ENCODE data around the gene REEP2.
A peak's percentile ranks its signal among the peaks of the same experiment; 100 is the strongest.
"Not testable (repeated sequence)": the region's sequence is repeated elsewhere in the genome, so short reads cannot be mapped to it uniquely, and the experiment has no call there.

The REEP2 gene, protein sequence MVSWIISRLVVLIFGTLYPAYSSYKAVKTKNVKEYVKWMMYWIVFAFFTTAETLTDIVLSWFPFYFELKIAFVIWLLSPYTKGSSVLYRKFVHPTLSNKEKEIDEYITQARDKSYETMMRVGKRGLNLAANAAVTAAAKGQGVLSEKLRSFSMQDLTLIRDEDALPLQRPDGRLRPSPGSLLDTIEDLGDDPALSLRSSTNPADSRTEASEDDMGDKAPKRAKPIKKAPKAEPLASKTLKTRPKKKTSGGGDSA

DNA sequence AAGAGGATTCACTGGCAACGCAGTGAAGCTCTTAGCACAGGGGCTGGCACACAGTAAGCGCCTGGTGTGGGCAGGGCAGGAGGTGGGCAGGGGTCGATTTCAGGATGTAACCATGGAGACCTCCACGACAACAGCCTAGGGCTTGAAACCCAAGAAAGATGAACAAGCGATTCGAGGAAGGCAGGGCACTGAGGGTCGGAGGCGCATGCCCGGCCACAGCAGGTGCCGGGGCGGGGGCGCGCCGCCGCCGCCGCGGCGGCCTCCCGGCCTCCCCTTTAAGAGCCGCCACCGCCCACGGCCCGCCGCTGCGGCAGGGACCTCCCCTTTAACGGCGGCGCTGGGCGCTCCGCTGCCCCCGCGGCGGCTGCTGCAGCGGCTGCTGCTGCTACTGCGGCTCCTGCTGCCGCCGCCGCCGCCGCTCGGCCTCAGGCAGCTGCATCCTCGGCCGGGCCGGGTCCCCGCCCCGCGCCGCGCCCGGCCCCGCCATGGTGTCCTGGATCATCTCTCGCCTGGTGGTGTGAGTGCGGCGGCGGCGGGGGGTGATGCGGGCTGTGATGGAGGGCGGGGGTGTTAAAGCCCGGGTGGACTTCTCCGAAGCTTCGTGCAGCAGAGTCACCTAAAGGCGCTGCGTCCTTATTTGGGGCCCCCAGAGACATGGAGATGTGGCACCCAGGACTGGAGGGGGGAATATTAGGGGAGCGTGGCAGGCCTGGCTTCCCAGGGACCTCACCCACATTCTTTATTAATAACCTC lies at the start of gene REEP2:
REEP2 (plus strand) TSS at position 334 of the 753 bp plus-strand sequence; CDS start at position 486, 152 bp downstream.
- DNase-seq = peak; percentile 51

DNA sequence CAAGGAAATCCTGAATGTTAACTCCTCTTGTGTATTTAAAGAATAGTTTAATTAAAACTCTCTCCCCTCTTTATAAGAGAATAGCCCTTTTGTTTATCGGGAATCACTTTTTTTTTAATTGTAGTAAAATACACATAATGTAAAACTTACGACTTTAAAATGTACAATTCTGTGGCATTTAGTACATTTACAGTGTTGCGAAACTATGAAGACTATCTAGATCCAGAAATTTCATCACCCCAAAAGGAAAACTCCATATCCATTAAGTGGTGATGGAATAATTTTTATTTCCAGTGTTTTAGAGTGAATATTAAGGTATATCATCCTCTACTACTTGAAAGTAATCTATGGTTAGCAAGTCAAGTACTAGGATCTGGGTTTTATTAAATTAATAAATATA lies 49.5 kb upstream of the REEP2 start:
- no peak for DNase-seq

- not testable (repeated sequence) for DNase-seq
Observed at GRCh38 chr5:138389911-138390310, 48.9 kb upstream of the REEP2 start.

DNA sequence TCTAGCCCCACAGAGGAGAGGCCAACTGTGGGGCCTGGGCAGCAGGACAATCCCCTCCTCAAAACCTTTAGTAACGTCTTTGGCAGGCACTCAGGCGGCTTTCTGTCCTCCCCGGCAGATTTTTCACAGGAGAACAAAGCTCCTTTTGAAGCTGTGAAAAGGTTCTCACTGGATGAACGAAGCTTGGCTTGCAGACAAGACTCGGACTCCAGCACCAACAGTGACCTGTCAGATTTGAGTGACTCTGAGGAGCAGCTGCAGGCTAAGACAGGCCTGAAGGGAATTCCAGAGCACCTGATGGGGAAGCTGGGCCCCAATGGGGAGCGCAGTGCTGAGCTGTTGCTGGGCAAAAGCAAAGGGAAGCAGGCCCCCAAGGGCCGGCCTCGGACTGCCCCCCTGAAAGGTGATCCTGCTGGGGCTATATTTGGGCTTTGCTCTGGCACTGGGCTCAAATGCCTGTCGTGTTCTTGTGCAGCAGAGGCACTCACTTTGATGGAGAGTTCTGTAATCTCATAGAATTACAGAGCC lies 46.9 kb upstream of the REEP2 start:
- DNase-seq = no peak

GRCh38 chr5:138402640-138403039 lies 36.2 kb upstream of the REEP2 start:
- no peak for DNase-seq

DNA sequence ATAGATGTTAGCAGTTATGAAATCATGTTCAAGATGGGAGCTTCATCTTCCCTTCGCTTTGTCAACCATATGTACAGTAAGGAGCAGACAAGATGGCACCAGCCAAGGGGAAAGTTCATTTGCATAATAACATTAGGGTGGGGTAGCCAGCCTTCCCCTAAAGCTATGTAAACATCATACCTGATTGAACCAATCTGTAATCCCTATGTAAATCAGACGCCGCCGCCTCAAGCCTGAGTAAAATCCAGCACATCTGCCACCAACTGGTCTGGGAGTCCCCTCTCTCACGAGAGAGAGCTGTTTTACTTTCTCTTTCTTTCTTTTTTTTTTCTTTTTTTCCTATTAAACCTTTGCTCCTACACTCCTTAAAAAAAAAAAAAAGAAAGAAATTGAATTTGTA lies 30.8 kb upstream of the REEP2 start:
- no peak for DNase-seq

DNA sequence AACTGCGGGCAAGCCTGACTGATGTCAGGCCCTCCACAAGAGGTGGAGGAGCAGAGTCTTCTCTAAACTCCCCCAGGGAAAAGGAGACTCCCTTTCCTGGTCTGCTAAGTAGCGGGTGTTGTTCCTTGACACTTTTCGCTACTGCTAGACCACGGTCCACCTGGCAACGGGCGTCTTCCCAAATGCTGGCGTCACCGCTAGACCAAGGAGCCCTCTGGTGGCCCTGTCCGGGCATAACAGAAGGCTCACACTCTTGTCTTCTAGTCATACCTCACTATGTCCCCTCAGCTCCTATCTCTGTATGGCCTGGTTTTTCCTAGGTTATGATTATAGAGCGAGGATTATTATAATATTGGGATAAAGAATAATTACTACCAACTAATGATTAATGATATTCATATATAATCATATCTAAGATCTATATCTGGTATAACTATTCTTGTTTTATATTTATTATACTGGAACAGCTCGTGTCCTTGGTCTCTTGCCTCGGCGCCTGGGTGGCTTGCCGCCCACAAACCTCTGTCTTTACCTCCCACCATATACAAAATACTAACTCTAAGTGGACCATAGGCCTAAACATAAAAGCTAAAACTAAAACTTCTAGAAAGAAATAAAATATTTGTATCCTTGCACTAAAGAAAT lies 27.7 kb upstream of the REEP2 start:
- not testable (repeated sequence) for DNase-seq

- DNase-seq = no peak
Observed at GRCh38 chr5:138418444-138418843, 20.4 kb upstream of the REEP2 start.

GRCh38 chr5:138425079-138425478 lies 13.8 kb upstream of the REEP2 start:
- no peak for DNase-seq

DNA sequence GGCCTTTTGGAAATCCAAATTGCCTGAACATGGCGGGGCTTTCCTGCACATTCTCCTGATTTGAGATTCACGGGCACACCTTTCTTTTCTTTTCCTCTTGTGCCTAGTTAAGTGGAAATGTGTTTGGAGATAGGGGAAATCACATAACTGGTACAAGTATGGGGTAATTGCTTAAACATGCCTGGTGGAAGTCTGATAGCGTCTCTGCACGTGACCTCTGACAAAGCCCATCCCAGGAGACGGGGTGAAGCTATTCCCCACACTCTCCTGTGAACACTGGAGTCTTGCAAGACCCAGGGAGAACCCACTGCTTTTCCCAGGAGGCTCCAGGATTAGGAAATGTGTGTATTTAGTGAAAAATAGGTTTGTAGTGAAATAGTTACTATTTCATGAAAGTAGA lies 2.9 kb upstream of the REEP2 start:
- DNase-seq = no peak

DNA sequence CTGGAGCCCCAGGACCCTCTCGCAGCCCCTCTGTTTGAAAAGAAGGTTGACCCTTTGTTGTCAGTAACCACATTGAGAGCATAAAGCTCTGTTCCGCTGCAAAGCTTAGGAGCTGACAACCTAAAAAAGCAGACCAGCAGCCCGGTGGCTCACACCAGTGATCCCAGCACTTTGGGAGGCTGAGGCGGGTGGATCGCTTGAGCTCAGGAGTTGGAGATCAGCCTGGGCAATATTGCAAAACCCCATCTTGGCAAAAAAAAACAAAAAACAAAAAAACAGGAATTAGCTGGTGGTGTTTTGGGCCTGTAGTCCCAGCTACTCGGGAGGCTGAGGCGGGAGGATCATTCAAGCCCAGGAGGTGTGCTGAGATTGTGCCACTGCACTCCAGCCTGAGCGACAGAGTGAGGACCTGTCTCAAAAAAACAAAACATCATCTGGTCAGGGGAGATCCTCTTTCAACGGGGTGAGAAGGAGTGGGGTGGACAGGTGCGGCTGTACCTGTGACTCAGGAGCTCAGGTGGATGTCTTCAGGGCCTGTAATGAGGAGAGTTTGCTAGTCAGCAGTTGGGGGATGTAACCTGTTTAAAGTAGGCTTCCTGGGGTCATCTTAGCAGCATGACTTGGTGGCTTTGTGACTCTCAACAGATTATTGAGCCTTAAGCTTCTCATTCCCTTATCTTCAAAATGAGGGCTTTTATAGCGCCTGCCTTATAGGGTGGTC lies 694 bp upstream of the REEP2 start:
- DNase-seq = no peak

- no peak for DNase-seq
Observed at GRCh38 chr5:138439477-138440158, 761 bp downstream of the REEP2 start.

DNA sequence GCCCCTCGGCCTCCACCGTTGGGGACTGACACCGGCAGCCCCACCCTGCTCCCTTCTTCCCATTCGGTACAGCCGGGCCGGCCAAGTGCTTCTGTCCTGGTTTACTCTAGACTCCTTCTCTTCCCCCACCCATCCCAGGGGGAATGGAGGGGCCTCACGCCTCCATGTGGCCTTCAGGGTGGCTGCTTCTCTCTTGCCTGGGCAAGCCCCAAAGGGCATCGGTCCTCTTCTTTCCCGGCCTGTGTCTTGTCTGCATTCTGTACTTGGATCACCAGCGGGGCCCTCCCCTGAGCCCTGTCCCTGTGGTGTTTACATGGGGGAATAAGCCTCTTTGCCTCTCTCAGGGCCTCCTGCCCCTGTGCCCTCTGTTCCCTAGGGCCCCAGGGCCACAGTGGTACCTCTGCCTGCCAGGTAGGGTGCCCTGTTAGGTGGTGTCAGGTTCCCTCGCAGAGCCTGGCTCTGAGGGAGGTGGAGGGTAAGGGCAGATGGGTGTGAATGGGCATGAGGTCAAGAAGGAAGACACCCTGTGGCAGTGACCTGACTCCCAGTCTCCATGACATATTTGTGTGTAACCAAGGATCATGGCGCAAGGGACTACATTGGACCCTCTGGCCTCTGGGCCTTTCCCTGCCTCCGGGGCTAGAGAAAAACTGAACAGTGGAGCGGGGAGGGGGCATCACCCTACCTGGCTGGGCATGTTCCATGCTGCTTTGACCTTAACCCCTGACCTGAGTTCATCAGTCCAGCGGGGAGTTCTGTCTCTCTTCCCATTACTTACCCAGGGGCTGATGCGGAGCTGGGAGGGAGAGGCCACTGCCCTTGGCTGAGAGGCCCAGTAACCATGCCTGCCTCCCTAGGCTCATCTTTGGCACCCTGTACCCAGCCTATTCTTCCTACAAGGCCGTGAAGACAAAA lies 1.6 kb downstream of the REEP2 start:
- no peak for DNase-seq

- DNase-seq = no peak
Observed at GRCh38 chr5:138441221-138441620, 2.4 kb downstream of the REEP2 start.

DNA sequence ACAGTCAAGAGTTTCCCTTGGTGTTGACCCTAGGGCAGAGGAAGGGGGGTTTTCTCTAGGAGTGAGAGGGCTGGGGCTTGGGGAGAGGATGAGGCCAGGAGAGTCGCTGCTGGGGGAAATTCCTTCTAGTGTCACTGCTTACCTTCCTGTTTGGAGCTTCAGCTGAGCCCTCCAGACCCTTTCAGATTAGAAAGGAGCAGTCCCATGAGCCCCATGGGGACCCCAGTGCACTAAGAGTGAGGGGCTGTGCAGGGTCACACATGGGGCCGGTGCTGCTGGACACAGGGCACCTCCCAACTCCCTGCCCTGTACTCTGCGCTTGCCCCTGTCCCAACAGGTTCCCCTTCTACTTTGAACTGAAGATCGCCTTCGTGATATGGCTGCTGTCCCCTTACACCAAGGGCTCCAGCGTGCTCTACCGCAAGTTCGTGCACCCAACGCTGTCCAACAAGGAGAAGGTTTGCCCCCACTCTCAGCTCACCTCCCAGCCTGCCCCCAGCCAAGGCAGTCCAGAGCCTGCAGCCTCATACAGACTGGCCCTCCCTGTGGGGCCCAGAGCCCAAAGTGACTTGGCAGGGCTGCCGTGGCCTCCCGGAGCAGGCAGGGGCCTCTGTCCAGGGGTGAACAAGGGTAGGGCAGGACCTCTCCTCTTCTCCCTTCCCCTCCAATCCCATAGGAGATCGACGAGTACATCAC lies 5.4 kb downstream of the REEP2 start:
- DNase-seq = no peak

DNA sequence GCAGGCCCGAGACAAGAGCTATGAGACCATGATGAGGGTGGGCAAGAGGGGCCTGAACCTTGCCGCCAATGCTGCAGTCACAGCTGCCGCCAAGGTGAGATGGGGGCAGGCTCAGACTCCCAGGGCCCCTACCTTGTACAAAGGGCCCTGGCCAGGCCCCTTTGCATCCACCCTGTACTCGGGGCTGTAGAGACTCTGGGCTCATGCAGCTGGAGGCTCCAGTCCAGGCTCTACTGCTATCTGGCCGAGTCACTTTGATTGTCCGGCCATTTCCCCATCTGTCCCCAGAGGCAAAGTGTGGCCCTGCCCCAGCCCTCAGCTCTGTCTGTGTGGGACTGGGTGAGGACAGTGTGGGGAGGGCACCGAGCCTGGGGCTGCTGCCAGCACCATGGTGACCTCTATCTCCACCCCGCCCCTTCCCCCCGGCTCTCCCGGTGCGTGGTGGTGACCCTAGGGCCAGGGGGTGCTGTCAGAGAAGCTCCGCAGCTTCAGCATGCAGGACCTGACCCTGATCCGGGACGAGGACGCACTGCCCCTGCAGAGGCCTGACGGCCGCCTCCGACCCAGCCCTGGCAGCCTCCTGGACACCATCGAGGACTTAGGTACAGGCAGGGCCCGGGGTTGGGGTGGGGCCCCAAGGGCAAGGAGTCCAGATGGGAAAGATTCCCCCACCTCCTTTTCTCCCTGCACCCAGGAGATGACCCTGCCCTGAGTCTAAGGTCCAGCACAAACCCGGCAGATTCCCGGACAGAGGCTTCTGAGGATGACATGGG lies 6.1 kb downstream of the REEP2 start:
- DNase-seq = no peak

DNA sequence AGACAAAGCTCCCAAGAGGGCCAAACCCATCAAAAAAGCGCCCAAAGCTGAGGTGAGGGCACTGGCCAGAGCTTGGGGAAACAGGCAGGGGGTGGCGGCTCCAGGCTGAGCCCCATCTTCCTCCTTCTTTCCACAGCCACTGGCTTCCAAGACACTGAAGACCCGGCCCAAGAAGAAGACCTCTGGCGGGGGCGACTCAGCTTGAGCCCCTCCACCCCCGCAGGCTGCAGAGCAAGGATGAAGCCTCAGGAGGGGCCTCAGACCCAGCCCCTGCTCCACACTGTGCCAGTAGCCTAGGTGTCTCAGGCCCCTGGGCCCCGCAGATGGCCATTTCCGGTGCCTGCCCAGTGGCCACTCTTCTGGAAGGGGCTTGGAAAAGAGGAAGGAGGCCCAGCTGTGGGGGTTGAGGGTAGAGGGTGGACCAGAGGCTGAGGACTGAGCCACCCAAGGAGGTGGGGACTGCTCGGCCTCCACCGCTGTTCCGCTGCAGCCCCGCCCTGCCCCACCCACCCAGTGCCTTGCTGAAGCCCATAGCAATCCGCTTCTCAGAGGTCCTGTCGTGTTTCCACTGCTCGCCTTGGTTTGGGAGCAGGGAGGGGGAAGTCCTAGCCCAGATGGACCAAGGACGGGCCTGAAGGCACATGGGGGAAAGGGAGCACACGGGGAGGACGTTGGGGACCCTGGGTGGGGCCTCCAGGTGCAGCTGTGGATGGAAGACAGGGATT lies 6.9 kb downstream of the REEP2 start:
- DNase-seq = no peak

GRCh38 chr5:138448070-138448469 lies 9.2 kb downstream of the REEP2 start:
- DNase-seq = no peak

Data from activated gamma-delta T cell treated with Interleukin-2 at 50 U/mL for 16 hours (primary cell).